HG02884 (cell line): ENCODE data around the gene PTER.

Experiments used
- ATAC-seq: cut with Tn5 transposase; IDR thresholded peaks from one replicate; pipeline ENCODE4 v1.9.1; 2021; ENCODE audit warnings: mild to moderate bottlenecking, moderate library complexity; ENCODE audit not compliant: unreplicated experiment

PTER gene

DNA sequence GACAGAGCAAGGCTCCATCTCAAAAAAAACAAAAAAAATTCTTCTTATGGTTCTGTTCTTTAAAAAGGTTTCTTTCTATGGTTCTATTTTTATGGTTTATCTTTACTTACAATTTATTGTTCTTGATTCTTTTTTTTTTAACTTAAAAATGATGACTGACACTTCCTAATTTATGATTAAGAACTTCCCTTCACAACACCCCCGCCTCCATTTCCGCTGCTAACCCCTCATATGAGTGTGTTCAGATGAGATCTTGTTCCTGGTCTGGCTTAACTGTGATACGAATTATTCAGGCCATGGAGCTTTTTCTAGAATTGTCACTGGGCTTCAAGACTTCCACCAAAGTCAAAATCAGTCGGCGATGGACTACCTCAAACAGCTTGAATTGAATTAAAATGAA is 33.9 kb downstream of the PTER start:
- no peak for ATAC-seq

DNA sequence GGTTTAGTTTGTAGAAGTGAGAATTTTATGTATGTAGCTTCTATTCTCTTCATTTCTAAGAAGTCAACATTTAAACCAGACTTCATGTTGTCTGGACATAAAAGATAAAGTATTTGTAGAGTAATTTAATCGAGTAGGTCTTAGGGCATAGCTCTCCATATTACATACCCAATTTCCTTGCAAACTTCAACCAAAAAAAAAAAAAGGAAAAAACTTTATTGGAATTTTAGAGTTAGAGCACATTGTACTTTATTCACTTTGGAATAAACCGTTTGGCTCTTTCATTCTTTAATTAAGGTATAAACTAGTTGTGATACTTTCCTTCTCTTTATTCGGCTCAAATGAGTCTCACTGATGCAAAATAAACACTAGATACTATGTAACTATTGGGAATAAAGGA is 36.0 kb downstream of the PTER start:
- ATAC-seq = no peak

DNA sequence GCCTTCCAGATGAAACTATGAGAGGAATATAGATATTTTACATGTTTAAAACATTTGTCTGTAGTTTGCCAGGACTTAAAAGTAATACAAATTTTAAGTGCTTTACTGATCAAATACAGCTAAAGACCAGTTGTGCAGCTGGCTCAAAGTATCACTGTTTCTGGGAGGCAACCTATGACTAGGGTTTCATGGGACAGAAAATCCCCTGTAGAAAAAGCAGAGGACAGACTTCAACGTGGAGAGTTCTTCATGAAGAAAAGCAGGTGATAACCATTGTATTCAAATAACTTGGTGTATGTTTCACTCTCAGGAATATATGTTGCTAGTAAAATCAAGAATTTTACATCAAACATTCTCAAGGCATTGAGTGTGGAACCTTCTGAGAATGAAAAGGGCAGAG is 40.9 kb downstream of the PTER start:
- no peak for ATAC-seq

DNA sequence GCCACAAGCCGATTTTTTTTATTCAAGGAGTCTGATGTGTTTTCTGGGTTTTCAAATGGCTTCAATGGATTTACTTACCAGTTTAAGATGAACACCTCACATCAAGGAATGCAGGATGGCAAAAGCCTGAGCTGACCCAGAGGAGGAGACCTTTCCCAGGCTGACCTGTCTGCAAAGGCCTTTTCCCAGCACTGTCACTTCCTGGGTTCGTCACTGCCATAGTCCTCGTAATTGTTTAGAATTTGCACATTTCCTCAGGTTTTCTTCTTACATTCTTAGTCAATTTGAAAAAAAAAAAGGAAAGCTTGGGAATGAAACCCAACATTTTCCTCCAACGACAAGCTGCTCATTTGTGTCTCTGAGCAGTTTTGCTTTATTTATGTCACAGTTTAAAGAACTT is 42.0 kb downstream of the PTER start:
- no peak for ATAC-seq

DNA sequence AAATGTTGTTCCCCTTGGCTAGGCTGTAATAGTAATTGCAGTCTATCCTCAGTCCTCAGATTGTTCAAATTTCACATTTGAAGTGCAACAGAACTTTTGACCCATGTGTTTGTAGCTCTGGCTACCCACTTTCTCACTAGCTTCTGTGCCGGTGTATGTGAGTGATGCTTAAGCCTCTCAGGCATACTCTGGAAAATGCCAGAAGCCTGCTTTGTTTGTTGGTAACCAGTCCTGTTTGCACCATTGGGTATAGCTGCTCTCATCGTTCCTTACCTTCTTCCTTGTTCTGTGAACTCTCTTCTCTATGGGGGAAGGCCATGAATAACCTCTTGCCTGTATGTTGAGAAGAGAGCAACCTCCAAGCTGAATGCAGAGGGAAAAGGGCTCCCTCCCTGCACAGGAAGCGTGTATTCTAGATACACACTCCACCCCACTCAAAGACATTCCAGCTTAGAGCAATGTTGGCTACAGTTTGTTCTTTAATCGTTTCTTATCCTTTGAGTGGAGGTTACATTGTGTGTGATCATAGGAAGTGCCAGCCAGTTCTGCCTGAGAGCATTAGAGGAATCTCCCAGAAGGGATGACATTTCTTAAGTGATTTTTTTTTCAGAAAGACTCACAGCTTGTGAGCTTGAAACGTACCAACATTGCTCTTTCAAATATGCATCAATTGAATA is 44.4 kb downstream of the PTER start:
- ATAC-seq = no peak

DNA sequence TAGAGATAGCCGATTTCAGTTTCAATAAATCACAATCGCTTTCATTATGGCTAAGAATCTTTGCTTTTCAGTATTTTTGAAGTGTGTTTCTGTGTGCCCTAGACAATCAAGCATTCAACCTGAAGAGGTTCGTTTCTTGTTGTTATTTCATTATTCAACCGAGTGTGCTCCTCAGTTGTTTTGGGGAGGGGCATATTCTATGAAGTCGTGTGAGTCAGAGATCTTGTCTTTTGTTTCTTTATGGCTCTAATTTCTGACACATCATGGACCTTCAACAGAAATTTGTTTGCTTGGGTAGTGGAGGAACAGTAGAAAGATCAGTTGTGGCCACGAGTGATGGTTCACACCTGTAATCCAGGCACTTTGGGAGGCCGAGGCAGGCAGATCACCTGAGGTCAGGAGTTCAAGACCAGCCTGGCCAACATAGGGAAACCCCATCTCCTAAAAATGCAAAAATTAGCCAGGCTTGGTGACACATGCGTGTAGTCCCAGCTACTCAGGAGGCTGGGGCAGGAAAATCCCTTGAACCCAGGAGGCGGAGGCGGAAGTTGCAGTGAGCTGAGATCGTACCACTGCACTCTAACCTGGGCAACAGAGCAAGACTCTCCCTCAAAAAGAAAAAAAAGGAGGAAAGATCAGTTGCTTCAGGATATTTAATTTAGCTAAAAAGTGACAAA is 46.6 kb downstream of the PTER start:
- ATAC-seq = no peak

DNA sequence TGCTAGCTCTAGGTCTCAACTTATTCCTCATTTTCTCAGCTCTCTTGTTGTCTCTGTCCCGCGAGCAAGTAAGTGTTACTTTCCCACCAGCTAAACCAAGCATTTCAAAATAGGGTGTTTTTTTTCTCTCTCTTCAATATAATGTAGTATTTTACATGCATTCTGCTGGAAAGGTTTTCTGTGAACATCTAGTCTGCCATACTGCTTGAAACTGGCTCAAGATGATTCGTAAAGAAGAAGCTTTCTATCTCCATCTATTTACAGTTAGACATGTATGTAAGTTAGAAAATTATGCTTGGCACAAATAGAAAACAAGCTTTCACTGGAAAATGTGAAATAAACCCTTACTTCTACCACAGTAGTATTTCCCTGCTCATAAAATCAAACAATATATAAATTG is 53.7 kb downstream of the PTER start:
- ATAC-seq = no peak

DNA sequence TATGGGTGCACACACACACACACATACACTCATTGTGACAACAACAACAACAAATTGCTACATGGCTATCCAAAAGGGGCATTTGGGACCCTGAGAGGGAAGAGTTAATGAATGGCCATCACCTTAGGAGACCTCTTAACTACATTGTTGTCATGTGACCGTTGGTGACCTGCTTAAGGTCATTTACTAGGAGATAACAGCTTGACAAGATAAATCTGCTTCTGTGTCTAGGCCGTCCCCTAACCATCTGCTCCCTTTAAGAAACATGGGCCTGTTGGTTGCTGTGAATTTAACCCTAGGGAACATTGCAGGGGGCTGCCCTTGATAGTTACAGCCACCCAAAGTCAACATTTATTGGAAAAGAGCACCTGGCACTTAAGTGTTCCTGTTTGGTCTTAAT is 55.1 kb downstream of the PTER start:
- ATAC-seq = no peak

DNA sequence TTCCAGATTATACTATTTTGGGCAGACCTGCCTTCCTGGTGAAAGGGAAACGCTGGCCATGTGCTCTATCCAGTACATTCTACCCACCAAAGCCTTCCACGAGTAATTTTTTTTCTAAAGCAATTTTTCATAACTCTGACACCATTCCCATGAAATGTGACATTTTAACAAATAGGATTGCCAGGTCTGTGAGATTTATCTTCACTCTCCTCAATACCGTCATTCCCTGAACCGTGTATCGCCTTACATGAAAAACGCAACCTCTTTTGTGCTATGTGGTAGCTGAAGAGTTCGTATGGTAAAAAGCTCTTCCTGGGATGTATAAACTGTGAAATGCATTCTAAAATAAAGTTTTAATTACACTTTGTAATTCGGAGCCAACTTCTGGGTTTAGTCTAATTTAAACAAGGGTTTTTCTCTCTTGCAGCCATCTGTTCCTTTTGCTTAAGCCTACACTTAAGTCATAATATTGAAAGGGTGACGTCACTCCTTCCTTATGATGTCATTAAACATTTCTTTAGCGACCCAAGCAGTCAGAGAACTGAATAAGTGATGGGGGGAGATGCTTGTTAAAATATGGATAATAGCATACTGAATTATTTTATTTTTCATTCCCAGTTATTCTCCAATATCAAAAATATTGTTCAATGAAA is 57.2 kb downstream of the PTER start:
- ATAC-seq = no peak

DNA sequence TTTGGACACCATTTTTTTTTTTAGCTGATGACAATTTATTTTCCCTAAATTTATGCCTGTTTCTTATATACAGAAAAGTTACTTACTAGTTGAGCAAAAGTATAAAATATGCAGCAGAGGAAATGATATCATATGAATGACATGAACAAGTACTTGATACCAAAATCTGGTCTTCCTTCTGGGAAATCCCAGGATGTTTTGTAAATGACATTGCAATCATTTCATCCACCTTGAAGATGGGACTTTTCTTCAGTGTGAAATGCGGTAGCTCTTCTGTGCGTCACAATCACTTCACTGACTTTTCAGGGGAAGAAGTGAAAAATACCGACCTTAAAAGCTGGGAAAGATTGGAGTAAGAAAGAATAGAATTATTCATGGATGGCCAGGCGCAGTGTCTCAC is 61.1 kb downstream of the PTER start:
- ATAC-seq = no peak

DNA sequence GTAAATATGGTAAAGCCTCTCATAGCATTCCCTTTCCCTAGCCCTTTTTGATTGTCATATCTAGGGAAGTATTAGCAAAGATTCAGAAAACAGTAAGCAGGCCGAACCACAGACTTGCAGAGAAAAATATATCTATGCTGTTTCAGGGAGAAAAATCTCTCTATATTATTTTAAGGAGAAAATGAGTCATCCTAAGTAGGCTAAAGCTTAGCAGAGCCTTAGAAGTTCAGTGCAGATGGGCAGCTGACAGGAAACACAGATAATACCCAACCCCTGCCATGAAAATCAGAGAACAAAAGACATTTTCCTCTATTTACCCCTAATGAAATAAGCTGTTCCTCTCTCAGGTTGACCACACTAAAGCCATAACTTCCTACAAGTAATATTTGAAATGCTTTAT is 68.4 kb downstream of the PTER start:
- ATAC-seq = no peak

DNA sequence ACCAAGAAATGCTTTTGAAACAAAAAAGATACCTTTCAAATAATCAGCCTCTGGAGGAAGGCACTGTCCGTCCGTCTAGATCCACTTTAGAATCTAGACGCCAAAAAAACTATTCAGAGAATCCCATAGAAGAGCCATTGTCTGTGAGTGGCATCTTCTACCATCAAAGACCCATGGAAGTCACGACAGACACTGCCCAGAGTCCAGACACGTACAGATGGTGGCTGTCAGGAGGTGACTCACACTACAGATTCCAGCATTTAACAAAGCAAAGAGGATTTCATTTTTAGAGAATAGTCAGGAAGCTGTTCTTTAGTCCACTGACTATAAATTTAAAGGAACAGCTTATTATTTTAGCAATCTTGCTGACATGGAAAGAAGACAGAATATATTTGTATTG is 73.2 kb downstream of the PTER start:
- no peak for ATAC-seq

DNA sequence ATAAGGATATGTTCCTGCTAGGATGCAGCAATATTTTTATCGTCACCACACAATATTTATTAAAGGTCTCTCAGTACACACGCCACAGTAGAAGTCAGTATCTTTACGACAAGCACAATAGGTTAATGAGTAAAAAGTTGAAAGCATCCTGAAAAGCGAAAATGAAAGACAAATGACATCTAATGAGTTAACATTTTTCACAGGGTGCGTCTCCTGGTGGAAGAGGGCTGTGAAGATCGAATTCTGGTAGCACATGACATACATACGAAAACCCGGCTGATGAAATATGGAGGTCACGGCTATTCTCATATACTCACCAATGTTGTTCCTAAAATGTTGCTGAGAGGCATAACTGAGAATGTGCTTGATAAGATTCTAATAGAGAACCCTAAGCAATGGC is 74.0 kb downstream of the PTER start:
- ATAC-seq = no peak

DNA sequence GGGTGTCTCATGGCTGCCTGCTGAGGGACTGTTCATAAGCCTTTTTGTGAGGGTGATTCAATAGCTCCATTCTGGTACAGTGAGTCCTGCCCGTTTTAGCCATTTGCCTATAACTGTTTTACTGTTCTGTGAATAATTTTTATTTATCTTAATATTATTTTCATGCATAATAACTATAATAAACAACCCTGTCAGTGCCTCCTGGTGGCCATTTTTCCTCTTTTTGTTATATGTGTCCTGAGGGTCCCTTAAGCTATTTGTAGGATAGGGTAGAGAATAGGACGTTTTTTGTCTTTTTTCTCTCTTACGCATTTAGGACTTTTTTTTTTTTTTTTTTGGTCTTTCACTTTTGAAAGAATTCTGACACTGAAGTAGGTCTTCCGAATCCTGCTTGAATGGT is 82.0 kb downstream of the PTER start:
- ATAC-seq = no peak

DNA sequence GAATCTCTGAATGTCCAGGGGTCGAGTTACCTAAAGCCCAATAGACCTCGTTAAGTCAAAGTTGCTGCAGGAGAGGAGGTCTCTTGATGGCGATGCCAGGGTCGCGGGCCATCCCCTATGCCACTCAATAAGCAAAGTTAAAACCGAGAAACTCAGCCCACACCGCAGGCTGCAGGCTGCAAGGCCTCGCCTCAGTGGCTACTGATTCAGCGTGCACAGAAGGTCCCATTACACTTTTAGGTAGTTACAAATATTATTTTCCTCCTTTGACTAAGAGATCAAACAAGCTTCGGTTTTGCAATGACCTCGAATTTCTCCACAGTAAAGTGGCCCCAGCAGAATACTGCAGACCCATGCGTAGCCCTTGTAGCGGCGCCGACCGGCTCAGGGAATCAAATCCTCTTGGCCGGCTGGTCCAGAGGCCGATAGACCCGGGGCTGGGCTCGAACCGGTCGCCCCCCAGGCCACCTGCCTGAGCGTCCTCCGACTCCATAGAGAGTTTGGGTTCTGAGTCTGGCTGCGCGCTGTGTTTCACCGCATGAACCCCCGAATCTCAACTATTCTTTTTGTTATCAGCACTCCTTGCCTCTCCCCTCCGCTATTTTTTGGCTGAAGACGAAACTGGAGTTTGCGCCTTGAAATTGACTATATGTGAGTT is 82.6 kb downstream of the PTER start:
- no peak for ATAC-seq

DNA sequence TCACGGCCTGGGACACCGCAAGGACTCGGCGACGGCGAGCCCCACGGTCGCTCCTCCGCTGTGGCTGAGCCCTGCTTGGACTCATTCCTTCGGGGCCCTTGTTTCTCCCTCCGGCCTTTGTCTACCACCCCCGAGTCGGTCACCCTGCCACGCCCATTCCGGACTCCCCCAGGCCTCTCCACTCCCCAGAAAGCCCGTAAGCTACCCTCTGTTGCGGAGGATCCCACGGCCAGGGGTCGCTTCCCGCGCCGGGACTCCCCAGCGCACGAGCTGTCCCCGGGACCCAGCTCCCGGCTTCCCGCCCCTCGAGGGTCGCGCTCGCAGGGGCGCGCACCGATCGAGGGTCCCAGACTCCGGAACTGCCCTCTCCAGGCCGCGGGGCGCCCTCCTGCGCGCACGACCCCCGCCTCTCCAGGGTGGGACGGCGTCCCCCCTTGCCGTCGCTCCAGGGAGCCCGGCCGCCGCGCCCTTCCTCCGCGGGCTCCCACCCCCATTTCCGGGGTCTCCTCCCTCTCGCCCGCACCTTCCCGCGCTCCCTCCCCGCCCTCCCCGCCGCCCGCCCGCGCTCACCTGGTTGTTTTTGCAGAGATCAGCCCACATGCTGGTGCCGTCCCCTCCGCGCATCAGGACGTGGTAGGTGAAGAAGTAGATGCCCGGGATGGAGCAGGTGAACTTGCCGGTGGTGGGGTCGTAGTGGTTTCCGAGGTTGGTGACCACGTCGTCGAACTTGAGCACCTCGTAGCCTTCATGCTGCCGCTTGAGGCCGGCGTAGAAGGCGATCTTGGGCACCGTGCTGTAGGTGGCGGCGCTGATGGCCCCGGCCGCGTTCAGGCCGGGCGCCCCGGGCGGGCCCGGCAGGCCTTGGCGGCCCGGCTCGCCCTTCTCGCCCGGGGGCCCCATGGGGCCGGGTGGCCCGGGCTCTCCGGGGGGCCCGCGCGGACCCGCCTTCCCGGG is 83.4 kb downstream of the PTER start:
- ATAC-seq = peak; percentile 23

DNA sequence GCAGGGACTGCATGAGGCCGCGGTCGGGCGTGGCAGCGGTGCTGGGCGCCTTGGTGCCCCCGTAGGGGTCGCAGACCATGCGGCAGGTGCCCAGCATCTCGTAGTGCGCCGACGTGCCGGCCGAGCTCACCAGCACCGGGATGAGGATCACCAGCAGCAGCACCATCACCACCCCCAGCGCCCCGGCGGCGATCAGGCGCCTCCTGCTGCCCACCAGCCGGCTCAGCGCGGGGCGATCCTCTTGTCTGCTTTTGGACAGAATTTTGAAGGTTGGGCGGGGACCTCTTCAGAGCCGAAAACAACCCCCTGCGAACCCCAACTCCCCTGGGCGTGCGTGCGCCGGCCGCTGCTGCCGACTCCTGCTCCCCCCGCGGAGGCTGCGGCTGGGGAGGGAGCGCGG is 84.1 kb downstream of the PTER start:
- peak; percentile 62 for ATAC-seq

DNA sequence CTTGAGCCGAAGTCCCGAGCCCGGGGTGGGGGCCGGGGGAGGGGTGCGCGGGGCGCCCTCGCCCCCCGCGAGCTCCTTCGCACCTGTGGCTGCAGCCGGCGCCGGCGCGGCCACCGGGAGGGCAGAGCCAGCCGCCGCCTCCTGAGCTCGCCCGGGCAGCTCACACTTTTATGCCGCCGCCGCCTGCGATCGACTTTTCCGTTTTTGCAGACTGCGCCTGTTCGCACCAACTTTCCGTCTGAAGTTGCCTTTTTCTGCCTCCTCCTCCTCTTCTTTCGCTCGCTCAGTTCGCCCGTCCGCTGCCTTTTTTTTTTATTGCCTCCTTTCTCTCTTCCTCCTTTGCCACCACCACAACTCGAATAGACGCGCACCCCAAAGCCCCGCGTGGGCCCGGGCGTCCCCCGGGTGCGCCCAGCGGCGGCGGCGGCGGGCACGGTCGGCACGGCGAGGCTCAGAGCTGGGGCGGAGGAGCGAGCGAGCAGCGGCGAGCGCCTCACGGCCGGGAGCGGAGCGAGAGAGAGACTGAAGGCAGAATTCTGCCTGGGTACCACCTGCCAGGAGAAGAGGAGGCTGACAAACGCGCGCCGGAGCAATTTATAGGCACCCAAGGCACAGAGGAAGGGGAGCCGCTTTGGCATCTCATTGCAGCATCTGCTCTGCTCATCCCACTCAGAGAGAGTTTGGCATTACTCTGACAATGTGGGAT is 84.7 kb downstream of the PTER start, which contains the start of gene C1QL3:
TSS of gene C1QL3 (minus strand) at position 569 of the 706 bp plus-strand sequence. CDS start 814 bp downstream, outside the sequence.
- peak; percentile 36 for ATAC-seq

DNA sequence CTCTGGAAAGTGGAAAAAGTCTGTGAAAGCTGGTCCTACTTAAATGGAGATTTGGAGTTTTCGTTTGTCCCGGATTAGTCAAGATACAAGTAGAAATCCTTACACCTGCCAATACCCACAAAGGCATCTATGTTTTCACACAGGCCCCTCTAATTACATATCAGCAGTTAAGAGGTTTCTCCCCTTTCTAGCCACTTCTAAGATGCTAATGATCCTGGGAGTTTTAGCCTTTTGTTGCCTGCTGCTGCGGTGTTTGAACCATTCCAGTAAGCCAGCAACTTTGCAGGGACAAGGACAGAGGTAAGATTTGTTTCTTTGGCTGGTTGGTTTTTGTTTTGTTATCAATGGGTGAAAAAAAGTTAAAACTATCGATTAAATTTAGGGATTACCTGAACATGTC is 90.6 kb downstream of the PTER start:
- ATAC-seq = no peak

DNA sequence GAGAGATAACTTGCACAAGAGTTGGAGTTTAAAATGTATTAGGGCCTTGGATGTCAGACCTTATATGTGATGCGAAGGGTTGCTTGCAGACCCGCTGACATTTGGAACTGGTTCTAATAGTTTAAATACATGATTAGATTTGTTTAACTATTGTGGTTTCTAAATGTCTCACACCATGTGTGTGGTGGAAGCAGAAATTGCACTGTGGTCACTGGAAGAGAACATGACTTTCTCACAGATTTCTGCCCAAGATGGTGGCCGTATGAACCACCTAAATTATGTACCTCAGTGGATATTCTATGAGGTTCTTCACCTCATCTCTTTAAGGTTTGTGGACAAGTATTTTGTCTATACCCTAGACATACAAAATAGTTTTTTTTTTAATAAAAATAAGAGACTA is 93.0 kb downstream of the PTER start:
- no peak for ATAC-seq
